ENCODE data around the gene USP54. TPM values are rescaled to one million over a fixed set of nuclear protein-coding genes. Genes with fewer than 3 reads are reported as not detected.

USP54 gene
- polyA plus RNA-seq, 1 donor from 2014 or later: 12.7 TPM

- H3K27ac ChIP-seq (ENCODE audit: low read length): no peak overlapping the region
- no peak overlapping the region for H3K4me3 ChIP-seq (ENCODE audit: low read length)
- no peaks in the 10 kb centered on the region for H3F3A ChIP-seq (ENCODE audit: insufficient read depth, low read length, poor library complexity, severe bottlenecking)
- no peak for TF ChIP-seq SMC3 (conservative IDR thresholded peaks at IDR 0.05; ENCODE audit: poor library complexity)
- TF ChIP-seq RAD21 (conservative IDR thresholded peaks at IDR 0.05): no peak
- TF ChIP-seq TAF1 (IDR thresholded peaks at IDR 0.05; ENCODE audit: low read depth): no peak
- no peaks in the 10 kb centered on the region for H3K9me2 ChIP-seq (ENCODE audit: insufficient read depth, low read length)
- no peak overlapping the region for H2AFZ ChIP-seq (ENCODE audit: low read depth, low read length)
- no peaks in the 10 kb centered on the region for H3K79me2 ChIP-seq (replicated peaks; ENCODE audit: insufficient read depth, low read length)
- no peaks in the 10 kb centered on the region for H3K36me3 ChIP-seq (ENCODE audit: insufficient read depth, low read length)
- H4K20me1 ChIP-seq (ENCODE audit: insufficient read depth): no peaks in the 10 kb centered on the region
- no peak overlapping the region for H3K9ac ChIP-seq (ENCODE audit: low read length)
- no peaks in the 10 kb centered on the region for H3K27me3 ChIP-seq (ENCODE audit: insufficient read depth, low read depth, low read length)
- no peaks in the 10 kb centered on the region for H3K9me3 ChIP-seq (ENCODE audit: low read length)
- H3K4me2 ChIP-seq (ENCODE audit: low read length): no peak overlapping the region
Measured at GRCh38 chr10:73597346-73597745, 6.2 kb upstream of the USP54 start.

- no peak overlapping the region for H3K27ac ChIP-seq (ENCODE audit: low read length)
Measured at GRCh38 chr10:73593812-73594211, 2.7 kb upstream of the USP54 start.

More at GRCh38 chr10:73593812-73594211, 2.7 kb upstream of the USP54 start:
- Histone ChIP-seq H3K27me3 (ENCODE audit: insufficient read depth, low read depth, low read length) (no peaks in the 10 kb centered on the region), H2AFZ (ENCODE audit: low read depth, low read length) (no peak overlapping the region), H3K36me3 (ENCODE audit: insufficient read depth, low read length) (no peaks in the 10 kb centered on the region), H3K4me2 (ENCODE audit: low read length) (no peak overlapping the region), H3K9ac (ENCODE audit: low read length) (no peak overlapping the region), H3K9me2 (ENCODE audit: insufficient read depth, low read length) (no peaks in the 10 kb centered on the region), H3K9me3 (ENCODE audit: low read length) (no peaks in the 10 kb centered on the region), H4K20me1 (ENCODE audit: insufficient read depth) (no peaks in the 10 kb centered on the region), H3K4me3 (ENCODE audit: low read length) (no peak overlapping the region), H3K79me2 (replicated peaks; ENCODE audit: insufficient read depth, low read length) (peaks cover 8% of the 10 kb centered on the region), H3F3A (ENCODE audit: insufficient read depth, low read length, poor library complexity, severe bottlenecking) (no peaks in the 10 kb centered on the region)
- TF ChIP-seq POLR2AphosphoS5 (IDR thresholded peaks at IDR 0.05) (no peak), MXI1 (conservative IDR thresholded peaks at IDR 0.05; ENCODE audit: poor library complexity, severe bottlenecking) (no peak), RAD21 (conservative IDR thresholded peaks at IDR 0.05) (no peak), SMC3 (conservative IDR thresholded peaks at IDR 0.05; ENCODE audit: poor library complexity) (no peak), CTCF (IDR thresholded peaks at IDR 0.05; ENCODE audit: poor library complexity, severe bottlenecking) (no peak), EZH2 (IDR thresholded peaks at IDR 0.05; ENCODE audit: borderline replicate concordance, insufficient read depth, low read length, poor library complexity, severe bottlenecking) (no peak), EP300 (conservative IDR thresholded peaks at IDR 0.05; ENCODE audit: poor library complexity, severe bottlenecking) (no peak), REST (IDR thresholded peaks at IDR 0.05; ENCODE audit: borderline replicate concordance) (no peak), TAF1 (IDR thresholded peaks at IDR 0.05; ENCODE audit: low read depth) (no peak)

All from neural cell (in vitro differentiated cells).